ENCODE data around the gene LMNA. TPM values are rescaled to one million over a fixed set of nuclear protein-coding genes. Genes with fewer than 3 reads are reported as not detected.

LMNA gene
- total and polyA plus RNA-seq, 2 donors (not counting 1 experiment from before 2014, with no cell fraction given), result 19.4 to 28.7 TPM

DNA sequence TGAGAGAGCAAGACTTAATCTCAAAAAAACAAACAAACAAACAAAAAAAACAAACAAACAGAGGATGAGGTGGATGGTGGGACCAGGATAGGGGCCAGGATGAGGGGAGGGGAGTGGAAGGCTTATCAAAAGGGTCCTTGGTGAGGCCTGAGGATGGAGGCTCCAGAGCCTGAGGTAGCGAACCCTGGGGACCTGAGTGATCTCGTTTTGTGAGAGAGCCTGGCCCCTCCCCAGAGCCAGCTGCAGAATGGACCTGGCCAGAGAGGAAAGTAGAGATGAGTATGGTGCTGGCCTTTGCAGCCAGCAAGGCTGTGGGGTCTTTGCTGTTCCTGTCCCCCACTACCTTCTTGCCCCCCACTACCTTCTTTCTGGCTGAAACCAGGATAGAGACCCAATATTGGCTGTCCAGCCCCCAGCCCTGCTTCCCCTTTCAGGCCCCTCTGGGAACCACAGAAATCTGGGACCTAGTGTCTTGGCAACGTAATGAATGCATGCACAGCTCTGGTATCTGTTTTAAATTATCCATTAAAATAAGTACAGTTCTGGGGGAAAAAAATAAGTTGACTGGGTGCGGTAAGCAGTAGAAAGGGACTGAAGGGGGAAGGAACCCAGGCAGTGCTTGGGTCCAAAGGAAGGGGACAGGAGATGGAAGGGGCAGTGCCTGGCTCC lies 1.1 kb upstream of the LMNA start:
- H2AFZ ChIP-seq (ENCODE audit: insufficient read depth, low read depth, low read length, poor library complexity, severe bottlenecking), result no peak overlapping the region
- Mint-ChIP-seq H3K27ac (peak overlapping the region; percentile 77), H3K27me3 (peaks cover 32% of the 10 kb centered on the region), H3K4me3 (peak overlapping the region; percentile 90), H3K9me3 (ENCODE audit: insufficient read depth) (no peaks in the 10 kb centered on the region), H3K4me1 (peaks cover 39% of the 10 kb centered on the region)
- no peak overlapping the region for H3K4me3 ChIP-seq (ENCODE audit: control extremely low read depth in 1 of 5, extremely low read depth in 1 of 5, insufficient read depth in 1 of 5, low read depth in 2 of 5, low read length in 4 of 5)
- peaks cover 0 to 50% (median 12%) of the 10 kb centered on the region in 4 experiments for H3K27me3 ChIP-seq (replicated peaks in 1 of 4; ENCODE audit: control extremely low read depth in 1 of 4, control insufficient read depth in 3 of 4, insufficient read depth in 4 of 4, low read length in 3 of 4)
- no peak overlapping the region for H3K9ac ChIP-seq (ENCODE audit: low read length)
- 81% methylated on average over 3 of the region's 4 CpGs for WGBS (ENCODE audit: insufficient coverage)
- H3K79me2 ChIP-seq (ENCODE audit: control insufficient read depth, insufficient read depth, low read length), result no peaks in the 10 kb centered on the region
- no peak for ATAC-seq (ENCODE audit: low read depth)
- CTCF ChIA-PET, result interaction anchor here (0.5 to 28.7 kb wide), 3 partner anchors 15 to 218 kb away, joined by 3 to 970 read pairs (median 89); no protein-coding TSS in a partner anchor
- H3K36me3 ChIP-seq (replicated peaks in 1 of 2; ENCODE audit: control extremely low read depth in 1 of 2, control insufficient read depth in 1 of 2, extremely low read depth in 1 of 2, insufficient read depth in 2 of 2, low read length in 1 of 2), result no peaks in the 10 kb centered on the region
- peaks cover 0 to 4% (median 0%) of the 10 kb centered on the region in 3 donors for H3K9me3 ChIP-seq (ENCODE audit: control extremely low read depth in 1 of 3, control insufficient read depth in 2 of 3, insufficient read depth in 1 of 3, low read length in 2 of 3)
- intact Hi-C loops (cut with micrococcal nuclease), result no loop called here
- H4K20me1 ChIP-seq (ENCODE audit: control insufficient read depth, insufficient read depth, low read length, poor library complexity, severe bottlenecking), result no peaks in the 10 kb centered on the region
- H3K27ac ChIP-seq (ENCODE audit: low read length in 2 of 2), result no peak overlapping the region
- POLR2A ChIA-PET, result interaction anchor here (0.7 to 2.7 kb wide), 4 partner anchors 13 to 20 kb away, joined by 4 to 29 read pairs (median 8); no protein-coding TSS in a partner anchor
- no peak for DNase-seq
- H3K4me2 ChIP-seq (replicated peaks; ENCODE audit: low read depth, low read length, poor library complexity, severe bottlenecking), result no peak overlapping the region
- peaks cover 22 to 24% of the 10 kb centered on the region in 2 donors for H3K4me1 ChIP-seq (ENCODE audit: control insufficient read depth in 2 of 2, insufficient read depth in 2 of 2, low read length in 2 of 2)
- TF ChIP-seq EZH2 (IDR thresholded peaks at IDR 0.05; ENCODE audit: borderline replicate concordance, insufficient read depth, low read depth, low read length, poor library complexity, severe bottlenecking), result no peak
- TF ChIP-seq, protein P1, sequence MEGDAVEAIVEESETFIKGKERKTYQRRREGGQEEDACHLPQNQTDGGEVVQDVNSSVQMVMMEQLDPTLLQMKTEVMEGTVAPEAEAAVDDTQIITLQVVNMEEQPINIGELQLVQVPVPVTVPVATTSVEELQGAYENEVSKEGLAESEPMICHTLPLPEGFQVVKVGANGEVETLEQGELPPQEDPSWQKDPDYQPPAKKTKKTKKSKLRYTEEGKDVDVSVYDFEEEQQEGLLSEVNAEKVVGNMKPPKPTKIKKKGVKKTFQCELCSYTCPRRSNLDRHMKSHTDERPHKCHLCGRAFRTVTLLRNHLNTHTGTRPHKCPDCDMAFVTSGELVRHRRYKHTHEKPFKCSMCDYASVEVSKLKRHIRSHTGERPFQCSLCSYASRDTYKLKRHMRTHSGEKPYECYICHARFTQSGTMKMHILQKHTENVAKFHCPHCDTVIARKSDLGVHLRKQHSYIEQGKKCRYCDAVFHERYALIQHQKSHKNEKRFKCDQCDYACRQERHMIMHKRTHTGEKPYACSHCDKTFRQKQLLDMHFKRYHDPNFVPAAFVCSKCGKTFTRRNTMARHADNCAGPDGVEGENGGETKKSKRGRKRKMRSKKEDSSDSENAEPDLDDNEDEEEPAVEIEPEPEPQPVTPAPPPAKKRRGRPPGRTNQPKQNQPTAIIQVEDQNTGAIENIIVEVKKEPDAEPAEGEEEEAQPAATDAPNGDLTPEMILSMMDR (IDR thresholded peaks at IDR 0.05), result no peak
